ENCODE results near the gene PCDHGB2.
"Not testable (repeated sequence)": the region's sequence is repeated elsewhere in the genome, so short reads cannot be mapped to it uniquely, and the experiment has no call there.

Gene PCDHGB2

DNA sequence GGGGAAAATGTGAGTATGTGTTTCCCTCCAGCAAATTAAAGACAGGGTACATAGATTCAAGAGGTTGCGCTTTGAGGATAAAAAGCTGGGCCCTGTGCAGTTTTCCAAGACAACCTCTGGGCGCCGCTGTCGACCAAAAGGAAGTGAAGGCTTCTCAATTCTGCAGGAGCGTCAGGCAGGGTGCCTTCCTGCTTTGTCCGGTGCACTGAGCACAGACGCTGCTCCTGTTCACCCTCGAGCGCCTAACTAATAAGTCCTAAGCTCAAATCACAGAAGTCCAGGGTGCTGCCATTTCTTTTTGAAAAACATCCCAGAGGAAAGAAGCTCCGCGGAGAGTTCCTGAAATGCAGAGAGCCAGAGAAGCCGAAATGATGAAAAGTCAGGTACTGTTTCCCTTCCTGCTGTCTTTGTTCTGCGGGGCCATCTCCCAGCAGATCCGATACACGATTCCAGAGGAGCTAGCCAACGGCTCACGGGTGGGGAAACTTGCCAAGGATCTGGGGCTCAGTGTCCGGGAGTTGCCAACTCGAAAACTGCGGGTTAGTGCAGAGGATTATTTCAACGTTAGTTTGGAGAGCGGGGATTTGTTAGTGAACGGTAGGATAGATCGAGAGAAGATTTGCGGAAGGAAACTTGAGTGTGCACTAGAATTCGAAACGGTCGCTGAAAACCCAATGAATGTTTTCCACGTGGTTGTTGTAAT lies 9.7 kb upstream of the PCDHGB2 start, which contains the start of gene PCDHGB1:
Gene PCDHGB1 (plus strand): TSS at position 183 of the 703 bp plus-strand sequence. CDS start 162 bp downstream, at position 345.
- DNase-seq (ENCODE audit: low read depth, low spot score): no peak

DNA sequence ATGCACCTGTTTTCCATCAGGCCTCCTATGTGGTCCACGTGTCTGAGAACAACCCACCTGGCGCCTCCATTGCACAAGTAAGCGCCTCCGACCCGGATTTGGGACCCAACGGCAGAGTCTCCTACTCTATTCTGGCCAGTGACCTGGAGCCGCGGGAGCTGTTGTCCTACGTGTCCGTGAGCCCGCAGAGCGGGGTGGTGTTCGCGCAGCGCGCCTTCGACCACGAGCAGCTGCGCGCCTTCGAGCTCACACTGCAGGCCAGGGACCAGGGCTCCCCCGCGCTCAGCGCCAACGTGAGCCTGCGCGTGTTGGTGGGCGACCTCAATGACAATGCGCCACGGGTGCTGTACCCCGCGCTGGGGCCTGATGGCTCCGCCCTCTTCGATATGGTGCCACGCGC lies 8.2 kb upstream of the PCDHGB2 start:
- no peak for DNase-seq (ENCODE audit: low read depth, low spot score)

DNA sequence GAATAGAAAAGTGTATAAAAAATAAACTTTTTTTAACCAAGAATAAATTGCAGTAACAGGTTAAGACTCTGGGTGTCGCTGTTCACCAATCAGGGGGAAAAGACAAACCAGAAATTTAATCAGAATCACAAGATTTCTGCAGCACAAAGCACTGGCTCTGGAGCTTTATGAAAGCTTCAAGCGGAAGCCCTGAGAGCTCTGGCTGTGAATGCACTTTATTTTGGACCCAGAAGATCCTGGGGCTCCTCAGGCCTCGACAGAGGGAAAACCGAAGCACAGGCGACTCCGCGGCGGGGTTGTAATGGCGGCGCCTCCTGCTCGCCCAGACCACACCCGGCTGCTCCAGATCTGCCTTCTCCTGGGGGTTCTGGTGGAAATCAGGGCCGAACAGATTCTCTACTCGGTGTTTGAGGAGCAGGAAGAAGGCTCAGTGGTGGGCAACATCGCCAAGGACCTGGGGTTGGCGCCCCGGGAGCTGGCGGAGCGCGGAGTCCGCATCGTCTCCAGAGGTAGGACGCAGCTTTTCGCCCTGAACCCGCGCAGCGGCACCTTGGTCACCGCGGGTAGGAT lies 4.8 kb upstream of the PCDHGB2 start, which contains the start of gene PCDHGA4:
Gene PCDHGA4 (plus strand): TSS at position 122 of the 570 bp plus-strand sequence. CDS start 87 bp downstream, at position 209.
- DNase-seq (ENCODE audit: low read depth, low spot score): no peak

DNA sequence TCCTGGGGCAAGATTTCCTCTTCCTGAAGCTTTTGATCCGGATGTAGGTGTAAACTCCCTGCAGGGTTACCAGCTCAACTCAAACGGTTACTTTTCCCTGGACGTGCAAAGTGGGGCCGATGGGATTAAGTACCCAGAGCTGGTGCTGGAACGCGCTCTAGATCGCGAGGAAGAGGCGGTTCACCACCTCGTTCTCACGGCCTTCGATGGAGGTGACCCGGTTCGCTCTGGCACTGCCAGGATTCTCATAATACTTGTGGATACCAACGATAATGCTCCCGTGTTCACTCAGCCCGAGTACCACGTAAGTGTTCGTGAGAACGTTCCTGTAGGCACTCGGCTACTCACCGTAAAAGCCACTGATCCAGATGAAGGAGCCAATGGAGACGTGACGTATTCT lies 4.2 kb upstream of the PCDHGB2 start:
- DNase-seq (ENCODE audit: low read depth, low spot score): no peak

DNA sequence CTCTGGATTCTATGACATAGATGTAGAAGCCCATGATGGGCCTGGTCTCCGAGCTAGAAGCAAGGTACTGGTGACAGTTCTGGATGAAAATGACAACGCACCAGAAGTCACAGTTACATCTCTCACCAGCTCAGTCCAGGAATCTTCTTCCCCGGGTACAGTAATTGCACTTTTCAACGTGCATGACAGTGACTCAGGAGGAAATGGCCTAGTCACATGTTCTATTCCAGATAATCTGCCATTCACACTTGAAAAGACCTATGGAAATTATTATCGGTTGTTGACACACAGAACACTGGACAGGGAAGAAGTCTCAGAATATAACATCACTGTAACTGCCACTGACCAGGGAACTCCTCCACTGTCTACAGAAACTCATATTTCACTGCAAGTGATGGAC lies 3.7 kb upstream of the PCDHGB2 start:
- no peak for DNase-seq (ENCODE audit: low read depth, low spot score)

DNA sequence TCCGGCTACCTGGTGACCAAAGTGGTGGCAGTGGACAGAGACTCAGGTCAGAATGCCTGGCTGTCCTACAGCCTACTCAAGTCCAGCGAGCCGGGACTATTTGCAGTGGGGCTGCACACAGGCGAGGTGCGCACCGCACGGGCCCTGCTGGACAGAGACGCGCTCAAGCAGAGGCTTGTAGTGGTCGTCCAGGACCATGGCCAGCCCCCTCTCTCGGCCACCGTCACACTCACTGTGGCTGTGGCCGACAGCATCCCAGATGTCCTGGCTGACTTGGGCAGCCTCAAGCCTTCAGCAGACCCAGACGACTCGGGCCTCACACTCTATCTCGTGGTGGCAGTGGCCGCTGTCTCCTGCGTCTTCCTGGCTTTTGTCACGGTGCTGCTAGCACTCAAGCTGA lies 2.8 kb upstream of the PCDHGB2 start:
- DNase-seq (ENCODE audit: low read depth, low spot score): no peak

DNA sequence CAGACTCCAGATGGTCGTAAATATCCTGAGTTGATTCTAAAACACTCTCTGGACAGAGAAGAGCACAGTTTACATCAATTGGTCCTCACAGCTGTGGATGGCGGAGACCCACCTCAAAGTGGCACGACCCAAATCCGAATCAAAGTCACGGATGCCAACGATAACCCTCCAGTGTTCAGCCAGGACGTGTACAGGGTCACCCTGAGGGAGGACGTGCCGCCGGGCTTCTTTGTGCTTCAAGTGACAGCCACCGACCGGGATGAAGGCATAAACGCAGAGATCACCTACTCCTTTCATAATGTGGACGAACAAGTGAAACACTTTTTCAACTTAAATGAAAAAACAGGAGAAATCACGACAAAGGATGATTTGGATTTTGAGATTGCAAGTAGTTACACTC lies 891 bp downstream of the PCDHGB2 start:
- DNase-seq (ENCODE audit: low read depth, low spot score): no peak

DNA sequence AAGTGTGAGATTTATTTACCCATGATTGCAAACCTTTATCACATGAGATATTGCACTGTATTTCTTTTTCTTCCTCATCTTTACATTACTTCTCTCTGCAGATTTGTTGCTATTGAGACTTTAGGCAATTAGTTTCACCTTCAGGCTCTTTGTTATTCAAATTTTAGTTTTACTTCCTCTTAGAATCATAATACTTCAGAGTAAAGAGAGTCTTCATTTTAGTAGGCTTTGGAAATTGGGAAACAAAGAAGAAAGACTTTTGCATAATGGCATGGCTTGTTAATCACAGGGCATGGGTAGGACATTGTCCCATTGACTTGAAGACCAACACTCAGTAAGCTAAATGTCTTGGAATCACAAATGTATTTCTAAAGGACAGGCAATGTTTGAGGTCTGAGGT lies 2.9 kb downstream of the PCDHGB2 start:
- no peak for DNase-seq (ENCODE audit: low read depth, low spot score)

DNA sequence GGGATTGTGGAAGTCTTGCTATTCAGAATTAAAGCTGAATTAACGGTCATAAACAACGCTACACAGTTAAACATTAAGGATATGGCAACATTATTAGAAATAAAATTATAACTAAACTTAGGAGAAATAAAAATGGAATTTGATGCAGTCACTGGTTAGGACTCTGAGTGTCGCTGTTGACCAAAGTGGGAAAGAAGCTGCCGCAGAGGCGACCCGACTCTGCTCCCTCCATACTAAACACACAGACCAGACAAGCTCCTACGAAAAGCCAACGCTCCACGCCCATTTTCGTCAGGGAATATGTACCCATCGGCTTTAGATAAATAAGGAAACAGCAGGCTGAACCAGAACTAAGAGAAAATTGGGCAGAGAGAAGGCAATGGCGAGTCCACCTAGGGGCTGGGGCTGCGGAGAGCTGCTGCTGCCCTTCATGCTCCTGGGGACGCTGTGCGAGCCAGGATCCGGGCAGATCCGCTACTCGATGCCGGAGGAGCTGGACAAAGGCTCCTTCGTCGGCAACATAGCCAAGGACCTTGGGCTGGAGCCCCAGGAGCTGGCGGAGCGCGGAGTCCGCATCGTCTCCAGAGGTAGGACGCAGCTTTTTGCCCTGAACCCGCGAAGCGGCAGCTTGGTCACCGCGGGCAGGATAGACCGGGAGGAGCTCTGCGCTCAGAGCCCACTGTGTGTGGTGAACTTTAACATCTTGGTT lies 4.3 kb downstream of the PCDHGB2 start, which contains the start of gene PCDHGA5:
Gene PCDHGA5 (plus strand): TSS at position 211 of the 709 bp plus-strand sequence. CDS start 169 bp downstream, at position 380.
- no peak for DNase-seq (ENCODE audit: low read depth, low spot score)

DNA sequence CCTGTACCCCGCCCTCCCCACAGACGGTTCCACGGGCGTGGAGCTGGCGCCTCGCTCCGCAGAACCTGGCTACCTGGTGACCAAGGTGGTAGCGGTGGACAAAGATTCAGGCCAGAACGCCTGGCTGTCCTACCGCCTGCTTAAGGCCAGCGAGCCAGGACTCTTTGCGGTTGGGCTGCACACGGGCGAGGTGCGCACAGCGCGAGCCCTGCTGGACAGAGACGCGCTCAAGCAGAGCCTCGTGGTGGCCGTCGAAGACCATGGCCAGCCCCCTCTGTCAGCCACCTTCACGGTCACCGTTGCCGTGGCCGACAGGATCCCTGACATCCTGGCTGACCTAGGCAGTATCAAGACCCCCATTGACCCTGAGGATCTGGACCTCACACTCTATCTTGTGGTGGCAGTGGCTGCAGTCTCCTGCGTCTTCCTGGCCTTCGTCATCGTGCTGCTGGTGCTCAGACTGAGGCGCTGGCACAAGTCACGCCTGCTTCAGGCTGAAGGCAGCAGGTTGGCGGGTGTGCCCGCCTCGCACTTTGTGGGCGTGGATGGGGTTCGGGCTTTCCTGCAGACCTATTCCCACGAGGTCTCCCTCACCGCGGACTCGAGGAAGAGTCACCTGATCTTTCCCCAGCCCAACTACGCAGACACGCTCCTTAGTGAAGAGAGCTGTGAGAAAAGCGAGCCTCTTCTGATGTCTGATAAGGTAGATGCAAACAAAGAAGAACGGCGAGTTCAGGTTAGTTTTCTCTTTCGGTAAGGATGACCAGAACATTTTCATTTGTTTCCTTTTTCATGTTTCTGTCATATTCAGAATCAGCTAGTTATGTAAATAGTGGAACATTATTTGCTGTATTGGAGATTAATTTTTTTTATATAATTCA lies 6.5 kb downstream of the PCDHGB2 start:
- DNase-seq (ENCODE audit: low read depth, low spot score): no peak

DNA sequence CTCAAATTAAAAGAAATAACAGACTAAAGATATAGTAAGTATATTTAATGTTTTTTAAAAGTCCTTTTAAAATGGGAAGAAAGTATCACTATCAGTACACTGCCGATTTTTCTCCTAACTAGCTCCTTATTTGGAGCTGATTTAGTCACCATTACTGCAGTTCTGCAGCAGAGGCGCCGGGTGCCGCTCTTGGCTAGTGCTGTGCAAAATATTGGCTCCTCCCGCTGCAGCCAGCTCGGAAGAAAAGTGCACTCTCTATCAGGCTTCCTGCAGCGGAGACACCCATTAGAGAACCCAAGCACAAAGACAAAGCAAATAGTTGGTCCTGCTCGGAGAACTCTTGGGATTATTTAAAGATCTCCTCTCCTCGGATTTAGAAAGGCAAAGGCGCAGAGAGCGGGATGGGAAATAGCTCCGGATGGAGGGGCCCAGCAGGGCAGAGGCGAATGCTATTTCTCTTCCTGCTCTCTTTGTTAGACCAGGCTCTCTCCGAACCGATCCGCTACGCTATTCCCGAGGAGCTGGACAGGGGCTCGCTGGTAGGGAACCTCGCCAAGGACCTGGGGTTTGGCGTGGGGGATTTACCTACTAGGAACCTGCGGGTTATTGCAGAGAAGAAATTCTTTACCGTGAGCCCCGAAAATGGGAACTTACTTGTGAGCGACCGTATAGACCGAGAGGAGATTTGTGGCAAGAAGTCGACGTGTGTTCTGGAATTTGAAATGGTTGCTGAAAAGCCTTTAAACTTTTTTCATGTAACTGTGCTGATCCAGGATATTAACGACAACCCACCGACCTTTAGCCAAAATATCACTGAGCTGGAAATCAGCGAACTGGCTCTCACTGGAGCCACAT lies 10.4 kb downstream of the PCDHGB2 start, which contains the start of gene PCDHGB3:
Gene PCDHGB3 (plus strand): TSS at position 249 of the 855 bp plus-strand sequence. CDS start 153 bp downstream, at position 402.
- DNase-seq (ENCODE audit: low read depth, low spot score): no peak

DNA sequence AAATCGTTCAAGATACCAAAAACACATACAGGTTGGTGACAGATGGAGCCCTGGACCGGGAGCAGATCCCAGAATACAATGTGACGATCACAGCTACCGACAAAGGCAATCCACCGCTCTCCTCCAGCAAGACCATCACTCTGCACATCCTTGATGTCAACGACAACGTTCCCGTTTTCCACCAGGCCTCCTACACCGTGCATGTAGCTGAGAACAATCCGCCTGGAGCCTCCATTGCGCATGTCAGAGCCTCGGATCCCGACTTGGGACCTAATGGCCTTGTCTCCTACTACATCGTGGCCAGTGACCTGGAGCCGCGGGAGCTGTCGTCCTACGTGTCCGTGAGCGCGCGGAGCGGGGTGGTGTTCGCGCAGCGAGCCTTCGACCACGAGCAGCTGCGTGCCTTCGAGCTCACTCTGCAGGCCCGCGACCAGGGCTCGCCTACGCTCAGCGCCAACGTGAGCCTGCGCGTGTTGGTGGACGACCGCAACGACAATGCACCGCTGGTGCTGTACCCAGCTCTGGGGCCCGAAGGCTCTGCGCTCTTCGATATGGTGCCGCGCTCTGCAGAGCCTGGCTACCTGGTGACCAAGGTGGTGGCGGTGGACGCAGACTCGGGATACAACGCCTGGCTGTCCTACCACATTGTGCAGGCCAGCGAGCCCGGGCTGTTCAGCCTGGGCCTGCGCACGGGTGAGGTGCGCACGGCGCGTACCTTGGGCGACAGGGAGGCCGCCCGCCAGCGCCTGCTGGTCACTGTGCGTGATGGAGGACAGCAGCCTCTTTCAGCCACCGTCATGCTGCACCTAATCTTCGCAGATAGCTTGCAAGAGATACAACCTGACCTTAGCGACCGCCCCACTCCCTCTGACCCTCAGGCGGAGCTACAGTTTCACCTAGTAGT lies 12.0 kb downstream of the PCDHGB2 start:
- no peak for DNase-seq (ENCODE audit: low read depth, low spot score)

DNA sequence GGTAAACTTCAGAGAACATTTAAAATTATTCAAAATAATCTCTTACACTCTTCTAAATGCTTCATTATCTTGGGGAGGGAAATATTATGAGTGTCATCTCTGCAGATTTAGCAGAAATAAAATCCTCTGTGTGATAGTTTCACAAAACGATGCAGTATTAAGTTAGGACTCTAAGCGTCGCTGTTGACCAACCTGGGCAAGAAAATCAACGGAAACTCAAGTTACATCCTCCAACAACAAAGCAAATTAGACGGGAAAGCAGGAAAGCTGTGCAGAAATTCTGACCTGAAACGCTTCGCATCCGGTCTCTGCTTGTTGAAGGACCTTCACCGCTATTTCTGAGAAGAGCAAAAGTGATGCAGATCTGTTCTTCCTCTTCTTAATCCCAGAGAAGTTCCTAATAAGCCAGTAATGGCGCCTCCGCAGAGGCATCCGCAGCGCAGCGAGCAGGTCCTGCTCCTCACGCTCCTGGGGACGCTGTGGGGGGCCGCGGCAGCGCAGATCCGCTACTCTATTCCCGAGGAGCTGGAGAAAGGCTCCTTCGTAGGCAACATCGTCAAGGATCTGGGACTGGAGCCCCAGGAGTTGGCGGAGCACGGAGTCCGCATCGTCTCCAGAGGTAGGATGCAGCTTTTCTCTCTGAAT lies 14.0 kb downstream of the PCDHGB2 start, which contains the start of gene PCDHGA6:
Gene PCDHGA6 (plus strand): TSS at position 219 of the 645 bp plus-strand sequence. CDS start 193 bp downstream, at position 412.
- DNase-seq (ENCODE audit: low read depth, low spot score): no peak

DNA sequence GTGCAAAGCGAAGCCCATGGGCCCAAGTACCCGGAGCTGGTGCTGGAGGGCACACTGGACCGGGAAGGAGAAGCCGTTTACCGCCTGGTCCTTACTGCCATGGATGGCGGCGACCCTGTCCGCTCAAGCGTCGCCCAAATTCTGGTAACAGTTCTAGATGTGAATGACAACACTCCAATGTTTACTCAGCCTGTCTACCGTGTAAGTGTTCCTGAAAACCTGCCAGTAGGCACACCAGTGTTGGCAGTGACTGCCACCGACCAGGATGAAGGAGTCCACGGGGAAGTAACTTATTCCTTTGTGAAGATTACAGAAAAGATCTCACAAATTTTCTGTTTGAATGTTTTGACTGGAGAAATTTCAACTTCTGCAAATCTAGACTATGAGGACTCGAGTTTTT lies 14.8 kb downstream of the PCDHGB2 start:
- DNase-seq (ENCODE audit: low read depth, low spot score): no peak

DNA sequence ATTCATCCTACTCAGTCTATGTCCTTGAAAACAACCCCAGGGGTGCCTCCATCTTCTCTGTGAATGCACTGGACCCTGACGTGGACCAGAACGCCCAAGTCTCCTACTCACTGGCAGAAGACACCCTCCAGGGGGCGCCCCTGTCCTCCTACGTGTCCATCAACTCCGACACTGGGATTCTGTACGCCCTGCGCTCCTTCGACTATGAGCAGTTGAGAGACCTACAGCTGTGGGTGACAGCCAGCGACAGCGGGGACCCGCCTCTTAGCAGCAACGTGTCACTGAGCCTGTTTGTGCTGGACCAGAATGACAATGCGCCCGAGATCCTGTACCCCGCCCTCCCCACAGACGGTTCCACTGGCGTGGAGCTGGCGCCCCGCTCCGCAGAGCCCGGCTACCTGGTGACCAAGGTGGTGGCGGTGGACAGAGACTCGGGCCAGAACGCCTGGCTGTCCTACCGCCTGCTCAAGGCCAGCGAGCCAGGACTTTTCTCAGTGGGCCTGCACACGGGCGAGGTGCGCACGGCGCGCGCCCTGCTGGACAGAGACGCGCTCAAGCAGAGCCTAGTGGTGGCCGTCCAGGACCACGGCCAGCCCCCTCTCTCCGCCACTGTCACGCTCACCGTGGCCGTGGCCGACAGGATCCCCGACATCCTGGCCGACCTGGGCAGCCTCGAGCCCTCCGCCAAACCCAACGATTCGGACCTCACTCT lies 15.8 kb downstream of the PCDHGB2 start:
- not testable (repeated sequence) for DNase-seq (ENCODE audit: low read depth, low spot score)

DNA sequence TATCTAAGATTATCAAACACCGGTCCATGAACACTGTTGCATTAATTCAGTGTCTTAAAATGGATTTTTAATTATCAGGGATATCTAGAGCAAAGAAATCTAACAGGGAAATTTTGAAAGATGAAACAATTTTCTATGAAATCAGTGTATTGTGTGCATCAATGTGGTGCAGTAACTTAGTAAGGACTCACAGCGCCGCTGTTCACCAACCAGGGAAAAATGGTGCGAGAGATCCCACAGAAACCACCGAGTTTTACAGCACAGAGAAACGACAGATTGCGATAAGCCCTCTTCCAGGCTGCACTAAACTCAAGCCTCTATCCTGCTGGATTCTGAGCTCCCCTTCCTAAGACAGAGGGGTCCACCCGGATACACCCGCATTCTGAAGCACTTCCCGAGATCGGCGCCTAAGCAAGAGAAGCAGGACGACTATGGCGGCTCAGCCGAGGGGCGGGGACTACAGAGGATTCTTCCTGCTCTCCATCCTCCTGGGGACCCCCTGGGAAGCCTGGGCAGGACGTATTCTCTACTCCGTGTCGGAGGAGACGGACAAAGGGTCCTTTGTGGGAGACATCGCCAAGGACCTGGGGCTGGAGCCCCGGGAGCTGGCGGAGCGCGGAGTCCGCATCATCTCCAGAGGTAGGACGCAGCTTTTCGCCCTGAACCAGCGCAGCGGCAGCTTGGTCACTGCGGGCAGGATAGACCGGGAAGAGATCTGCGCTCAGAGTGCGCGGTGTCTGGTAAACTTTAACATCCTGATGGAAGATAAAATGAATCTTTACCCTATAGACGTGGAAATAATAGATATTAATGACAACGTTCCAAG lies 22.9 kb downstream of the PCDHGB2 start, which contains the start of gene PCDHGA7:
Gene PCDHGA7 (plus strand): TSS at position 274 of the 826 bp plus-strand sequence. CDS start 158 bp downstream, at position 432.
- DNase-seq (ENCODE audit: low read depth, low spot score): no peak

DNA sequence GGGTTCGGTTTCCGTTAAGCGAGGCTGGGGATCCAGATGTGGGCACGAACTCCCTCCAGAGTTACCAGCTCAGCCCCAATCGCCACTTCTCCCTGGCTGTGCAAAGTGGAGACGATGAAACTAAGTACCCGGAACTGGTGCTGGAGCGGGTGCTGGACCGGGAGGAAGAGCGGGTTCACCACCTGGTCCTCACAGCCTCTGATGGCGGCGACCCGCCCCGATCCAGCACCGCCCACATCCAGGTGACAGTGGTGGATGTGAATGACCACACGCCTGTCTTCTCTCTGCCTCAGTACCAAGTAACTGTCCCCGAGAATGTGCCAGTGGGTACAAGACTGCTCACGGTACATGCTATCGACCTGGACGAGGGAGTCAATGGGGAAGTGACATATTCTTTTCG lies 23.6 kb downstream of the PCDHGB2 start:
- no peak for DNase-seq (ENCODE audit: low read depth, low spot score)

Data from activated CD4-positive, CD25-positive, alpha-beta regulatory T cell treated with anti-CD3 and anti-CD28 coated beads, Interleukin-2, amount 50 U/mL, for 16 hours (primary cell).